HG03103 (cell line): ENCODE results near the gene APOBEC3G.
"Not testable (repeated sequence)": the region's sequence is repeated elsewhere in the genome, so short reads cannot be mapped to it uniquely, and the experiment has no call there.

Experiments used
- ATAC-seq: cut with Tn5 transposase; IDR thresholded peaks from one replicate; pipeline ENCODE4 v1.9.1; 2021; ENCODE audit warnings: low read depth; ENCODE audit not compliant: unreplicated experiment

APOBEC3G gene

GRCh38 chr22:39066442-39067276 lies 10.4 kb upstream of the APOBEC3G start:
- ATAC-seq, result not testable (repeated sequence)

GRCh38 chr22:39068033-39068785 lies 8.9 kb upstream of the APOBEC3G start:
- no peak for ATAC-seq

- ATAC-seq, result no peak
Measured at GRCh38 chr22:39070186-39070585, 6.9 kb upstream of the APOBEC3G start.

GRCh38 chr22:39072581-39072981 lies 4.5 kb upstream of the APOBEC3G start:
- not testable (repeated sequence) for ATAC-seq

GRCh38 chr22:39073981-39074380 lies 3.1 kb upstream of the APOBEC3G start:
- ATAC-seq, result no peak

- not testable (repeated sequence) for ATAC-seq
Measured at GRCh38 chr22:39076155-39077025, 685 bp upstream of the APOBEC3G start.

GRCh38 chr22:39077912-39078311 lies 837 bp downstream of the APOBEC3G start:
- ATAC-seq, result not testable (repeated sequence)

- no peak for ATAC-seq
Measured at GRCh38 chr22:39078329-39078728, 1.3 kb downstream of the APOBEC3G start.

GRCh38 chr22:39079054-39079637 lies 2.1 kb downstream of the APOBEC3G start:
- not testable (repeated sequence) for ATAC-seq

GRCh38 chr22:39080052-39080762 lies 3.1 kb downstream of the APOBEC3G start:
- no peak for ATAC-seq

- ATAC-seq, result no peak
Measured at GRCh38 chr22:39081016-39081415, 3.9 kb downstream of the APOBEC3G start.

GRCh38 chr22:39081598-39081997 lies 4.5 kb downstream of the APOBEC3G start:
- ATAC-seq, result no peak

- no peak for ATAC-seq
Measured at GRCh38 chr22:39083212-39084165, 6.4 kb downstream of the APOBEC3G start.

GRCh38 chr22:39084666-39085065 lies 7.6 kb downstream of the APOBEC3G start:
- ATAC-seq, result no peak

GRCh38 chr22:39087098-39087497 lies 10.0 kb downstream of the APOBEC3G start:
- no peak for ATAC-seq

GRCh38 chr22:39087881-39088684 lies 11.0 kb downstream of the APOBEC3G start:
- no peak for ATAC-seq

- ATAC-seq, result no peak
Measured at GRCh38 chr22:39088685-39089032, 11.6 kb downstream of the APOBEC3G start.

GRCh38 chr22:39089928-39090327 lies 12.9 kb downstream of the APOBEC3G start:
- no peak for ATAC-seq
